Muscle layer of colon (tissue), 2 donors: ENCODE results near the gene MIEF1.

Source experiments
- H3K27ac ChIP-seq: one replicate; pipeline ENCODE4 v1.7.0; 2013; ENCODE audit warnings: low read depth, mild to moderate bottlenecking, low read length, moderate library complexity
- H3K27me3 ChIP-seq, 2 donors: one replicate each; pipeline ENCODE4 v1.7.0; 2013; ENCODE audit warnings: low read length in 2 of 2, mild to moderate bottlenecking in 2 of 2; ENCODE audit not compliant: insufficient read depth in 2 of 2, control insufficient read depth in 1 of 2
- H3K36me3 ChIP-seq: one replicate; pipeline ENCODE4 v1.7.0; 2013; ENCODE audit warnings: mild to moderate bottlenecking, low read length; ENCODE audit not compliant: insufficient read depth
- H3K4me1 ChIP-seq: one replicate; pipeline ENCODE4 v1.7.0; 2013; ENCODE audit warnings: mild to moderate bottlenecking, low read length; ENCODE audit not compliant: insufficient read depth
- H3K4me3 ChIP-seq, 2 donors: one replicate each; pipeline ENCODE4 v1.7.0; 2013; ENCODE audit warnings: low read length in 2 of 2, low read depth in 1 of 2, mild to moderate bottlenecking in 1 of 2, moderate library complexity in 1 of 2
- H3K9ac ChIP-seq: one replicate; pipeline ENCODE4 v1.7.0; 2013; ENCODE audit warnings: low read length
- H3K9me3 ChIP-seq: one replicate; pipeline ENCODE4 v1.7.0; 2013; ENCODE audit warnings: mild to moderate bottlenecking, low read length
- donor health status: abdominal sarcoma.
- donor health status: Adenocarcinoma of cecum.

The MIEF1 gene

DNA sequence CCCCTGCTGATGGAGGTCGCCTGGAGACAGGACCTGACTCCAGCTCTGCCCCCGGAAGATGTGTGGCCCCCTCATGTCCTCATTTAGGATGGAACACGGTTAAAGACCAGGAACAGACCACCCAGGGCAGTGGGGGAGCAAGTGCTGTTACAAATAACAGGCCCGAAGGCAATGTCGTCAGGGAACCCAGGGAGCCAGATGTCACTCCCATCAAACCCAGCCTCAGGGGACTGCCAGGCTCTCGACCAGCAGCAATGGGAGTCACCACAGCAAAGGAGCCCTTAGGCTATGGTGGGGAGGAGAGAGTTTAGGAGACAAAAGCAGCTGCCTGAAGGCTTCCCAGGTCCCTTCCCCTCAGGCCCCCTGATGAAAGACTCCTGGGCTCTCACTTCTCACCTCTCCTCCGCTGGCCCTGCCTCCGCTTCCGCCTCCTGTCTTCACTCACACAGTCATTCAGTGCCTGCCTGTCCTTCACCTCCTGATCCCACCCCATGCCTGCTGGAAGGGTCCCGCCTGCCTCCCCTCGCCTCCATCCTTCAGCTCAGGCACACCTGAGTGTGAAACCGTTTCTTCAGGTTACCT, 26.1 kb downstream of the MIEF1 start:
- Histone ChIP-seq H3K4me1 (peaks cover 77% of the 10 kb centered on the region), H3K27me3 (no peaks in the 10 kb centered on the region), H3K9ac (peak overlapping the region; percentile 22), H3K9me3 (no peaks in the 10 kb centered on the region), H3K27ac (peak overlapping the region; percentile 50), H3K36me3 (peaks cover 40% of the 10 kb centered on the region), H3K4me3 (peak overlapping the region in 1 of 2 donors; percentile 33)

DNA sequence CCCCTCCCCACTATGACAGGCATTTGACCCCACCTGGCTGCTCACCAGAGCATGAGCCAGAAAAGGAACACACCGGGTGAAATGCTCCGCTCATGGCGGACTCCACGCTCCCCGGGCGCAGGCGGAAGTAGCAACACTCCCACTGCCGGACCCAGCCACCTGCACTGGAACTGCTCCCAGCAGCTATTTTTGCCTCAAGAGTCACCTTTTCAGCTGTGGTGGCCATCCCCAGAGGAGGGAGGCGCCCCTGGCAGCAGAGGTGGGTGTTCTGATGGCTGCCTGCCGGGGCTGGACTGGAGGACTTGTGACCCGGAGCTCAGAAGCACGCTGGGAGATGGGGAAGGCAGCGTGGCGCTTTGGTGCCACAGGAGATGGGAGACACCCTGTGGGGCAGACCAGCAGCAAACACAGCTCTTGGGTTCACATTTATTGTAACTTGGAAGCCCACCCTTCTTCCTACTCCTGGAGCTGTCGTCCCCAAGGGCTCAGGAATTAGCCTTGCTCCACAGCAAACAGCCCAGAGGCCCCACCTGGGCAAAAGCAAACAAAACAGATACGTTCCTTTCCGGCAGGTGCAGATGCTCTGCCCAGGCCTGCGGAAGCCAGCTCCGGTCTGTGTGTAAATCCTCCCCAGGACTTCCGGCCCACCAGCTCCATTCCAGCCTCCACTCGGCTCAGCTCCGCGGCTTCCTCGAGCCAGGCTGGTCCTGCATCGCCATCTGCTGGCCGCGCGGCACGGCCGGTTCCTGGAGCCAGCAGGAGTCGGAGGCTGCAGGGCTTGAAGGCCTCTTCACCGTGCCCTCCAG, 26.8 kb downstream of the MIEF1 start:
- peak overlapping the region; percentile 26 to 33 for H3K4me3 ChIP-seq
- peak overlapping the region; percentile 22 for H3K9ac ChIP-seq
- H3K27me3 ChIP-seq, result no peaks in the 10 kb centered on the region
- H3K36me3 ChIP-seq, result peaks cover 38% of the 10 kb centered on the region
- peaks cover 76% of the 10 kb centered on the region for H3K4me1 ChIP-seq
- H3K27ac ChIP-seq, result peak overlapping the region; percentile 49
- no peaks in the 10 kb centered on the region for H3K9me3 ChIP-seq

DNA sequence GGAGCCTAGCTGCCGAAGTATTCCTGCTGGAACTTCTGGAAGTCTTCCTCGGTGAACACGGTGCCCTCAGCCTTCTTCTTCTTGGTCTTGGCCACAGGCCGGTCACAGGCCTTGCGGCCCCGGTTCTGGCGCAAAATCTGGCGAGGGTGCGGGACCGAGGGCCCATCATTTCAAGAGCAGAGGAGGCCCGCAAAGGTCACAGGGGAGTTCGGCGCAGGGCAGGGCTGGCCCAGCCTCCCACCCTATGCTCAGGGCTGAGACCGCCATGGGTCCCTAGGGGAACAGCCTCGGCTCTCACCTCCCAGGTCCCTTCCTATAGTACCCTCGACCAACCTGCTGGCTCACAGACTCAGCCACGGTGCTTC, 27.4 kb downstream of the MIEF1 start:
- Histone ChIP-seq H3K4me3 (peak overlapping the region in 1 of 2 donors; percentile 10), H3K36me3 (peaks cover 32% of the 10 kb centered on the region), H3K9ac (no peak overlapping the region), H3K9me3 (no peaks in the 10 kb centered on the region), H3K27ac (peak overlapping the region; percentile 49), H3K27me3 (no peaks in the 10 kb centered on the region), H3K4me1 (peaks cover 71% of the 10 kb centered on the region)

DNA sequence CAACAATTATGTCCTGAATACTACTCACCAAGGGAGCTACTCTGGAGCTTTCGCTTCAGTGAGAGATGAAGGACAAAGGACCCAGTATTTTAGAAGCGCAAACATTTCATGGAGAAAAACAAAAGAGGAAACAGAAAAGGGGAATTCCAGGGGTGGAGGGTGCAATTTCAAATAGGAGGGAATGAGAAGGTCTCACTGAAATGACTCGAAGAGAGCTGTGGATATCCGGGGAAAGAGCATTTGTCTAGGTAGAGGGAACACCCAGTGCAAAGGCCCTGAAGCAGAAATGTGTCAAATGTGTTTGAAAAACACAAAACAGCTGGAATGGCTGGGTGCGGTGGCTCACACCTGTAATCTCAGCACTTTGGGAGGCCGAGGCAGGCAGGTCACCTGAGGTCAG, 28.0 kb downstream of the MIEF1 start:
- Histone ChIP-seq H3K4me1 (peaks cover 64% of the 10 kb centered on the region), H3K36me3 (peaks cover 25% of the 10 kb centered on the region), H3K27me3 (no peaks in the 10 kb centered on the region), H3K4me3 (no peak overlapping the region), H3K9ac (no peak overlapping the region), H3K27ac (peak overlapping the region; percentile 49), H3K9me3 (no peaks in the 10 kb centered on the region)

DNA sequence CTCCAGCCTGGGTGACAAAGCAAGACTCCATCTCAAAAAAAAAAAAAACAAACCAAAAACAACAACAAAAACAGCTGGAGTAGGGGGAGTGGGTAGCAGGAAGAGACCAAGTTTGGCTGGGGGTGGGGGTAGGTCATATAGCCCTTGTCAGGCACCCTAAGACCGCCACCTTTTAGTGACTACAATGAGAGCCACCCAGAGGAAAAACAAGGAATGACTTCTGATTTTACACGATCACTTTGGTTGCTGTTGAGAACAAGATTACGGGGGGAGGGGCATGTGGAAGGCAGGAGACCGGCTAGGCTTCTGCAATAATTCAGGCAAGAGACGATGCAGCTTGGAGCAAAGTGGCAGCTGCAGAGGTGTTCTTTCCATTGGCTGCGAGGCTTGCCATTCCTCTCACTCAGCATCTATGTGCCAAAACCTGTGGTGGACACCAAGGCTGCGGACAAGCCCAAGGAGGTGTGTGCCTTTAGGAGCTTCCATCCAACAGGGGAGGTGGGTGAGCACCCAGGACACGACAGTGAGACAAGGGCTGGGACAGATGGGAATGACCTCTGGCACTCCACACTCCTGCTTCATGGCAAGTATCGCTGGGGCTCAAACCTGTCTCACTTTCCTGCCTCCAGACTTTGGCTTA, 28.7 kb downstream of the MIEF1 start:
- no peaks in the 10 kb centered on the region for H3K9me3 ChIP-seq
- no peak overlapping the region for H3K9ac ChIP-seq
- H3K27me3 ChIP-seq, result no peaks in the 10 kb centered on the region
- peaks cover 57% of the 10 kb centered on the region for H3K4me1 ChIP-seq
- H3K4me3 ChIP-seq, result no peak overlapping the region
- no peak overlapping the region for H3K27ac ChIP-seq
- peaks cover 23% of the 10 kb centered on the region for H3K36me3 ChIP-seq

DNA sequence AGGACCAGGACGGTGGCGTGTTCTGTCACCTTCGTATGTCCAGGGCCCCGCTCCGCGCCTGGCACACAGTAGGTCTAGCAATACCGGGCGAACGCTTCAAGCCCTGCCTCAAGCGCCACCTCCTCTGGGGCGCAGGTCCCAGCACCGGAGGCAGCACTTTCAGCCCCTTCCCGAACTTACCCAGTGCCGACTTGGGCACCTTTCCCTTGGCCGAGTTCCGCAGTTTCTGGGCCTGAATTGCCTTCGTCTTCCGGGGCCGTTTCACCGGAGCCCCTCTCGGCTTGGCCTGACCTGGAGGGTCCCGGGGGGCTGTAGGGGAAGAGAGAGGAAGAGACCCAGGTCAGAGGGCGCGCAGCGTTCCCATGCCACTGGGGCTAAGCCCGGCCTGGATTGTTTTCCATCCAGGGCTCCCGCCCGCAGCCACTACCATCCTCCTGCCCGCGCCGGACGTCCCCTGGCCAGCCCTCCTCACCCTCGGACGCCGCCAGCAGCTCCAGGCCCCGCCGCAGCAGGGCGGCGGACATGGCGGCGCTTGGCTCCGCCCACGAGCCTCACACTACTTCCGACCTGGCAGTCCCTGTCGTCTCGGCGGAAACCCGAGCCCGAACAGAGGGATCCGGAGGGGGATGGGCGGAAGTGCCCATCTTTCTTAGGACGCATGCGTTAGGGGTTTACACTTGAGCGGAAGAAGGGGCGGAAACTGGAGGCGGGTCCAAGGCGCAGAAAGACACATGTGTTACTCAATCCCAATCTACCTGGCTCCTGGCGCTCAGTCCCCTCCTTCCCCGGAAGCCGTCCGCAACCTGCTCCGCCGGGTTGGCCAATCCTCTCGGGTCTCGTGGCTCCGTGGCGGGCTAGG, 30.4 kb downstream of the MIEF1 start, which contains the start of gene RPS19BP1:
Gene RPS19BP1, minus strand, starts transcription at position 534 of the 859 bp plus-strand sequence. Its CDS starts 10 bp downstream, at position 524.
- H3K27me3 ChIP-seq, result no peaks in the 10 kb centered on the region
- peaks cover 47% of the 10 kb centered on the region for H3K4me1 ChIP-seq
- H3K9ac ChIP-seq, result peak within 1 kb of the TSS; percentile 95

DNA sequence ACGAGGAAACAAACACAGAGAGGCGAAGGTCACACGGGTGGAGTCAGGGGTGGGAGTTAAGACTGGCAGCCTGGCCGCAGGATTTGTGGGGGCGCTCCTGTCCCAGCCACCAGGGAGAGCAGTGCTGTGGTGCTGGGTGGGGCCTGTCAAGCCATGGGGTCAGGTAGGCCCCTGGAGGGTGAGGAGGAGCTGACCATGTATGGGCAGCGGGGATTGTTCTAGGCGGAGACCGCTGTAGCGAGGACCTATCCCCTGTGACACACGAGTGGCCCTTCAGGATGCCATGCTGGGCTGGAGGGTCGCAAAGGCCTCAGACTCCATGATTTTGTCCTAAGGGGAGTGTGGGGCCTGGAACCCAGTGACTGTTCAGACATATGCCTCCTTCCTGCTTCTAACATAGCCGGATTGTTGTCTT, 32.0 kb downstream of the MIEF1 start:
- Histone ChIP-seq H3K36me3 (peaks cover 12% of the 10 kb centered on the region), H3K9me3 (no peaks in the 10 kb centered on the region), H3K4me3 (peak overlapping the region in 1 of 2 donors; percentile 45), H3K4me1 (peaks cover 30% of the 10 kb centered on the region), H3K27ac (no peak overlapping the region), H3K9ac (no peak overlapping the region), H3K27me3 (no peaks in the 10 kb centered on the region)

More for the DNA sequence above, 30.4 kb downstream of the MIEF1 start, which contains the start of gene RPS19BP1:
- peaks cover 23% of the 10 kb centered on the region for H3K36me3 ChIP-seq
- no peaks in the 10 kb centered on the region for H3K9me3 ChIP-seq
- H3K27ac ChIP-seq, result peak within 1 kb of the TSS; percentile 82
- peak within 1 kb of the TSS; percentile 89 to 95 for H3K4me3 ChIP-seq

DNA sequence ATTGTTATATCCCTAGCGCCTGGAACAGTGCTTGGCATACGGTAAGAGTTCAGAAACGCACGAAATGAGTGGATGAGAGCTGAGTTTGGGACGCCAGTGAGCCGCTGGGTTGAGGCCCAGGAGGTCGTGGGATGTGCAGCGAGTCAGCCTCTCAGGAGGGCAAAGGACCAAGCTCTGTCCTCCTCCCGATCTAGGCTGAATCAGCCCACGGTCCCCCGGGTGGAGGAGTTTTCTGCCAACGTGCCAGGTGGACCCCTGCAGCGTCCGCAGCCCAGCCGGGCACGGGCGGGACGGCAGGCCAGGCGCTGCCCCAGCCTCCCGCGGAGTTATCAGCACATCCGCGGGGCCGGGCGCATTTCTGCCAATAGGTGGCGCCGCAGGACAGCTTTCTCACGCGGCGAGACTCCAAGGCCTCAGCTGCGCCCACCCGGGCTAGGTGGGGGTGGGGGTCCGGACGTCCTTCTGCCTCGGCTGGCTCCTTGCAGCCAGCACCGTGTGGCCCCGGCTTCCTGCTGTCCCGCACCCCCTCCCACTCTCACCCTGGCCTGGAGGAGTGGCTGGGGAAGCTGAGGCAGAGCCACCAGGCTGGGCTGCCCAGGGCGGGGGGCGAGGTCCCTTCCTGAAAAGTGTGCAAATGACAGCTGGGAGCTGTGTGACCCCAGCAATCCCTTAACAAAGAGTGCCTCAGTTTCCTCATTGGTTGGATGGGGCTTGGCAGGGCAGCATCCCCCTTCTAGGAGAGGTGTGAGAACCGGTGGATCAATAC, 32.7 kb downstream of the MIEF1 start:
- Histone ChIP-seq H3K9ac (no peak overlapping the region), H3K36me3 (peaks cover 10% of the 10 kb centered on the region), H3K4me3 (peak overlapping the region in 1 of 2 donors; percentile 45), H3K27ac (peak overlapping the region; percentile 36), H3K27me3 (no peaks in the 10 kb centered on the region), H3K9me3 (no peaks in the 10 kb centered on the region), H3K4me1 (peaks cover 24% of the 10 kb centered on the region)

DNA sequence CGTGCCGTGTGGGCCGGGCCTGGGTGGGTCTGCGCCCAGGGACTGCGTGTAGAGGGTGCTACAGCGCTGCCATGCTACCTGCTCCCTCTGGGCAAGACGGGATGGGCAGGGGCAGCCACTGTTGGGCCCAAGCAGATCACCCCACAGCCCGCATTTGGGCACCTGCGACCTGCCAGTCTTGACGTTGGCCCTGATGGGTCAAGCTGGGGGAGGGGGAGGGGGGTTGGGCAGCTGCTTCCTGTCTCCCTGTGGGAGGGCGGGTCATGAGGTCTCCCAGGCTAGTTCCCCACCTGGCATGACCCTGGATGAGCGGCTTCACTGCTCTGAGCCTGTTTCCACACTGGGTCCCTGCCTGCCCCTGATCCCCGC, 33.3 kb downstream of the MIEF1 start:
- no peaks in the 10 kb centered on the region for H3K9me3 ChIP-seq
- no peak overlapping the region for H3K4me3 ChIP-seq
- no peaks in the 10 kb centered on the region for H3K27me3 ChIP-seq
- H3K4me1 ChIP-seq, result peaks cover 18% of the 10 kb centered on the region
- H3K9ac ChIP-seq, result no peak overlapping the region
- no peak overlapping the region for H3K27ac ChIP-seq
- H3K36me3 ChIP-seq, result peaks cover 6% of the 10 kb centered on the region

DNA sequence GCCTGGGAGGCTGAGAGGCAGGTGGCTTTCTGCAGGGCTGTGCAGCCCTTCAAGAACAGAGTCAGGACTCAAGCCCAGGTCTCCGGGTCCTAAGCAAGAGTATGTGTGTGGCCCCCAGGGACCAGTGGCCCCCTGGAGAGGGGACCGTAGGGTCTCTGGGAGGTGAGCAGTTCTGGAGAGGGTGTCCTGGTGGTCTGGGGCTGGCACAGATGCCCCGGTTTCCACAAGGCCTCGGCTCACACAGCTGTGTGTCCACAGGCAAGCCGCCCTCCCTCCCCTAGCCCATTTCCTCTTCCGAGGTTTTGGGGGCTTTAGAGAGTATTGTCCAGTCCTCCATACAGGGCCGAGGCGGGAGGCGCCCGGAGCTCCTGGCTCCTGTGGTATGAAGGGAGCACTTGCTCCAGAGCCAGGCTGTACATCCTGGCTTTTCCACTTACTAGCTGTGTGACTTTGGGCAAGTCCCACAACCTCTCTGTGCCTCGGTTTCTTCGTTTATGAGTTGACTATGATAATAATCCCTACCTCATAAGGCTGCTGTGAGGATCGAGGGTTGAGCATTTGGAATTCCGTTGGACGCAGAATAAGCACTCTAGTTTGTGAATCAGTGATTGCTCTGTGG, 33.9 kb downstream of the MIEF1 start:
- Histone ChIP-seq H3K4me3 (no peak overlapping the region), H3K36me3 (peaks cover 3% of the 10 kb centered on the region), H3K9me3 (no peaks in the 10 kb centered on the region), H3K4me1 (peaks cover 12% of the 10 kb centered on the region), H3K27ac (no peak overlapping the region), H3K9ac (no peak overlapping the region), H3K27me3 (no peaks in the 10 kb centered on the region)
